NCI-H128 (cell line): ENCODE measurements around the gene MICAL2.
A peak's percentile ranks its signal among the peaks of the same experiment; 100 is the strongest.

Experiments used
- DNase-seq: peaks from one replicate; lab custom pipeline; 2025; ENCODE audit not compliant: unreplicated experiment; lab: John Stamatoyannopoulos, UW

Gene MICAL2

GRCh38 chr11:12269446-12270214 is 159.2 kb downstream of the MICAL2 start:
- DNase-seq: no peak

- DNase-seq: no peak
Observed at GRCh38 chr11:12270215-12270797, 159.9 kb downstream of the MICAL2 start.

GRCh38 chr11:12270817-12271216 is 160.4 kb downstream of the MICAL2 start:
- no peak for DNase-seq

GRCh38 chr11:12271241-12271640 is 160.9 kb downstream of the MICAL2 start:
- no peak for DNase-seq

GRCh38 chr11:12271826-12272366 is 161.5 kb downstream of the MICAL2 start:
- no peak for DNase-seq

- DNase-seq: no peak
Observed at GRCh38 chr11:12272821-12273617, 162.6 kb downstream of the MICAL2 start.

- no peak for DNase-seq
Observed at GRCh38 chr11:12273618-12273995, 163.2 kb downstream of the MICAL2 start.

GRCh38 chr11:12274056-12274455 is 163.7 kb downstream of the MICAL2 start:
- DNase-seq: no peak

GRCh38 chr11:12274558-12275197 is 164.3 kb downstream of the MICAL2 start:
- DNase-seq: no peak

GRCh38 chr11:12275818-12276217 is 165.4 kb downstream of the MICAL2 start:
- DNase-seq: no peak

- no peak for DNase-seq
Observed at GRCh38 chr11:12276356-12276755, 166.0 kb downstream of the MICAL2 start.

- no peak for DNase-seq
Observed at GRCh38 chr11:12276831-12277475, 166.6 kb downstream of the MICAL2 start.

GRCh38 chr11:12278766-12279671 is 168.6 kb downstream of the MICAL2 start:
- no peak for DNase-seq

GRCh38 chr11:12279672-12280108 is 169.3 kb downstream of the MICAL2 start:
- DNase-seq: no peak

GRCh38 chr11:12280199-12280837 is 169.9 kb downstream of the MICAL2 start:
- no peak for DNase-seq

- DNase-seq: no peak
Observed at GRCh38 chr11:12280838-12281565, 170.6 kb downstream of the MICAL2 start.

- DNase-seq: peak; percentile 75
Observed at GRCh38 chr11:12281571-12282478, 171.4 kb downstream of the MICAL2 start.
